OCI-LY7 (cell line): ENCODE results near the gene USP27X. TPM values are rescaled to one million over a fixed set of nuclear protein-coding genes. Genes with fewer than 3 reads are reported as not detected.

ENCODE experiments used
- BruUV-seq: library from RNA; stranded (reverse); fragments of 400-500 nt; replicated peaks from 2 replicates; lab custom pipeline; 2021; lab: Mats Ljungman, UMichigan
- CTCF ChIA-PET: fragments of 300-600 bp; sonication (Branson Sonifier 250); formaldehyde crosslinking; loops from one replicate; lab custom pipeline; 2022; ENCODE audit warnings: antibody characterized with exemption; ENCODE audit not compliant: unreplicated experiment; lab: Charles Lee
- POLR2A ChIA-PET: fragments of 300-600 bp; sonication (Branson Sonifier 250); formaldehyde crosslinking; loops from one replicate; lab custom pipeline; 2022; ENCODE audit warnings: antibody characterized with exemption; lab: Charles Lee
- DNase-seq: peaks from one replicate; pipeline ENCODE4 v3.0.0-alpha.2; 2015; ENCODE audit warnings: low spot score
- H2AFZ ChIP-seq: fragments of 200-600 bp; sonication (generic), shearing (Covaris generic); 2 replicates; pipeline ENCODE4 v1.6.1; 2014; ENCODE audit warnings: mild to moderate bottlenecking, antibody characterized with exemption, low read length, moderate library complexity
- H3K27ac ChIP-seq: fragments of 200-600 bp; sonication (generic); 2 replicates; pipeline ENCODE4 v1.5.1; 2014; ENCODE audit warnings: mixed run types, low read depth, mild to moderate bottlenecking, moderate library complexity, low read length, inconsistent platforms; ENCODE audit not compliant: poor library complexity, severe bottlenecking
- H3K36me3 ChIP-seq: fragments of 200-600 bp; sonication (generic); 2 replicates; pipeline ENCODE4 v1.6.1; 2014; ENCODE audit warnings: mild to moderate bottlenecking, antibody characterized with exemption, low read length, moderate library complexity, mixed read lengths; ENCODE audit not compliant: insufficient read depth
- H3K4me1 ChIP-seq: fragments of 200-600 bp; sonication (generic); 2 replicates; pipeline ENCODE4 v1.5.1; 2014; ENCODE audit warnings: mild to moderate bottlenecking, low read length; ENCODE audit not compliant: insufficient read depth, poor library complexity, severe bottlenecking
- H3K4me2 ChIP-seq: fragments of 200-600 bp; sonication (generic); 2 replicates; pipeline ENCODE4 v1.6.1; 2014; ENCODE audit warnings: mild to moderate bottlenecking, low read length
- H3K4me3 ChIP-seq: fragments of 200-600 bp; sonication (generic); 2 replicates; pipeline ENCODE4 v1.5.1; 2014; ENCODE audit warnings: mild to moderate bottlenecking, low read depth, low read length; ENCODE audit not compliant: poor library complexity, severe bottlenecking
- H3K79me2 ChIP-seq: fragments of 200-600 bp; sonication (generic); 2 replicates; pipeline ENCODE4 v1.6.1; 2016; ENCODE audit warnings: low read depth, mild to moderate bottlenecking, low read length, moderate library complexity, mixed read lengths; ENCODE audit not compliant: insufficient read depth
- H3K9me2 ChIP-seq: fragments of 200-600 bp; sonication (generic); 2 replicates; pipeline ENCODE4 v1.6.1; 2016; ENCODE audit warnings: mild to moderate bottlenecking, low read length, mixed read lengths; ENCODE audit not compliant: insufficient read depth
- H3K9me3 ChIP-seq: fragments of 200-600 bp; sonication (generic); 2 replicates; pipeline ENCODE4 v1.6.1; 2014; ENCODE audit warnings: mild to moderate bottlenecking, mixed run types, low read length, mixed read lengths
- H4K20me1 ChIP-seq: fragments of 200-600 bp; sonication (generic); 2 replicates; pipeline ENCODE4 v1.6.1; 2014; ENCODE audit warnings: mild to moderate bottlenecking, antibody characterized with exemption, low read length, moderate library complexity, mixed read lengths; ENCODE audit not compliant: insufficient read depth
- CTCF ChIP-seq: fragments of 200-600 bp; sonication (generic); conservative IDR thresholded peaks from 2 replicates; pipeline ENCODE4 v1.5.1; 2014; ENCODE audit warnings: mild to moderate bottlenecking, antibody characterized with exemption, low read length, moderate library complexity, mixed read lengths
- EZH2phosphoT487 ChIP-seq: fragments of 200-600 bp; sonication (generic); IDR thresholded peaks from 2 replicates; pipeline ENCODE4 v1.6.1; 2018; ENCODE audit warnings: low read depth, borderline replicate concordance, mild to moderate bottlenecking, mixed run types, antibody characterized with exemption, low read length, moderate library complexity, mixed read lengths
- intact Hi-C: fragments of 100-400 bp; cut with micrococcal nuclease; formaldehyde crosslinking; loops from one replicate; pipeline ENCODE4 v1.10.0; 2022; ENCODE audit not compliant: unreplicated experiment
- total RNA-seq, 2 experiments: library from RNA; depleted of rRNA in 1 of 2; stranded (reverse); fragments of >200 nt in 1 of 2; shearing (Covaris generic) in 1 of 2; gene quantifications; 2 replicates each; pipeline ENCODE4 v1.2.3, GENCODE V29; 2014 to 2022

USP27X gene
- total RNA-seq, 2 experiments from 2014 or later, result 1.2 to 1.8 TPM

GRCh38 chrX:49845701-49846403, 33.4 kb upstream of the USP27X start:
- no peaks in the 10 kb centered on the region for H3K36me3 ChIP-seq
- no peak overlapping the region for H3K27ac ChIP-seq
- no peaks in the 10 kb centered on the region for H3K9me3 ChIP-seq
- no peaks in the 10 kb centered on the region for H3K79me2 ChIP-seq
- H4K20me1 ChIP-seq, result no peaks in the 10 kb centered on the region
- H2AFZ ChIP-seq, result no peak overlapping the region
- no peaks in the 10 kb centered on the region for H3K9me2 ChIP-seq
- ChIA-PET POLR2A (no interaction called here), CTCF (no interaction called here)
- no peaks in the 10 kb centered on the region for H3K4me1 ChIP-seq
- no peak for DNase-seq
- no peak overlapping the region for H3K4me2 ChIP-seq
- BruUV-seq, result no TSS peak
- no peak overlapping the region for H3K4me3 ChIP-seq
- intact Hi-C loops, result no loop called here
- TF ChIP-seq EZH2phosphoT487 (no peak), CTCF (no peak)

- Histone ChIP-seq H3K27ac (no peak overlapping the region), H3K4me1 (no peaks in the 10 kb centered on the region), H4K20me1 (no peaks in the 10 kb centered on the region), H3K79me2 (no peaks in the 10 kb centered on the region), H3K4me3 (no peak overlapping the region), H3K36me3 (no peaks in the 10 kb centered on the region), H3K4me2 (no peak overlapping the region), H3K9me2 (no peaks in the 10 kb centered on the region), H3K9me3 (no peaks in the 10 kb centered on the region), H2AFZ (no peak overlapping the region)
- ChIA-PET POLR2A (no interaction called here), CTCF (no interaction called here)
- TF ChIP-seq CTCF (no peak), EZH2phosphoT487 (no peak)
- BruUV-seq, result no TSS peak
- intact Hi-C loops, result no loop called here
- no peak for DNase-seq
Measured at GRCh38 chrX:49846522-49846921, 32.8 kb upstream of the USP27X start.

GRCh38 chrX:49848275-49848674, 31.0 kb upstream of the USP27X start:
- Histone ChIP-seq H4K20me1 (no peaks in the 10 kb centered on the region), H3K9me3 (no peaks in the 10 kb centered on the region), H3K36me3 (no peaks in the 10 kb centered on the region), H3K79me2 (no peaks in the 10 kb centered on the region), H3K9me2 (no peaks in the 10 kb centered on the region), H3K4me1 (no peaks in the 10 kb centered on the region), H3K4me2 (no peak overlapping the region), H2AFZ (no peak overlapping the region), H3K27ac (no peak overlapping the region), H3K4me3 (no peak overlapping the region)
- ChIA-PET CTCF (no interaction called here), POLR2A (no interaction called here)
- BruUV-seq, result no TSS peak
- DNase-seq, result no peak
- intact Hi-C loops, result no loop called here
- TF ChIP-seq EZH2phosphoT487, result no peak
- no peak for TF ChIP-seq CTCF
